Vagina (tissue), 2 donors: Measurements from ENCODE around the gene ZCCHC14. TPM values are rescaled to one million over a fixed set of nuclear protein-coding genes. Genes with fewer than 3 reads are reported as not detected.

Experiments used
- DNase-seq, 2 donors: peaks; one replicate each; pipeline ENCODE4 v3.0.0-alpha.2; 2017; ENCODE audit errors: extremely low spot score in 2 of 2
- H3K27ac ChIP-seq: fragments of 200-600 bp; sonication (generic); one replicate; pipeline ENCODE4 v1.5.1; 2019
- H3K27me3 ChIP-seq: fragments of 200-600 bp; sonication (generic); one replicate; pipeline ENCODE4 v1.5.1; 2019
- H3K36me3 ChIP-seq, 2 donors: fragments of 200-600 bp; sonication (generic); one replicate each; pipeline ENCODE4 v1.5.1; 2017 to 2019
- H3K4me1 ChIP-seq: fragments of 200-600 bp; sonication (generic); one replicate; pipeline ENCODE4 v1.5.1; 2019
- H3K4me3 ChIP-seq, 2 donors: fragments of 200-600 bp; sonication (generic); 1 replicate in 1 of 2; 2 replicates in 1 of 2; pipeline ENCODE4 v1.5.1; 2016 to 2019
- H3K9me3 ChIP-seq: fragments of 200-600 bp; sonication (generic); one replicate; pipeline ENCODE4 v1.5.1; 2019
- CTCF ChIP-seq, 3 experiments: fragments of 450-650 bp in 2 of 3; fragments of 200-600 bp in 1 of 3; sonication (generic) in 1 of 3; IDR thresholded peaks; one replicate each; pipeline ENCODE4 v1.5.1; 2017 to 2019; ENCODE audit warnings: antibody characterized with exemption in 3 of 3, mild to moderate bottlenecking in 2 of 3, moderate library complexity in 2 of 3
- POLR2A ChIP-seq, 2 donors: fragments of 450-650 bp; IDR thresholded peaks; one replicate each; pipeline ENCODE4 v1.6.1; 2017; ENCODE audit warnings: antibody characterized with exemption in 2 of 2, mild to moderate bottlenecking in 2 of 2, moderate library complexity in 2 of 2
- POLR2AphosphoS5 ChIP-seq, 2 donors: sonication (generic); formaldehyde crosslinking; IDR thresholded peaks; one replicate each; pipeline ENCODE4 v1.9.0; 2017; ENCODE audit warnings: antibody characterized with exemption in 2 of 2, mild to moderate bottlenecking in 2 of 2, low read depth in 1 of 2; ENCODE audit not compliant: insufficient read depth in 1 of 2
- intact Hi-C: fragments of 100-400 bp; cut with DNase I; formaldehyde crosslinking; loops from one replicate; pipeline ENCODE4 v1.15.1; 2023
- total RNA-seq: library from RNA; depleted of rRNA; stranded (reverse); fragments of >200 nt; gene quantifications from one replicate; pipeline ENCODE4 v1.2.3, GENCODE V29; 2016

Gene ZCCHC14
- total RNA-seq, 1 donor from 2014 or later = 74.2 TPM

- Histone ChIP-seq H3K36me3 (no peaks in the 10 kb centered on the region), H3K4me3 (no peak overlapping the region), H3K27ac (no peak overlapping the region), H3K4me1 (peaks cover 11% of the 10 kb centered on the region), H3K9me3 (no peaks in the 10 kb centered on the region), H3K27me3 (no peaks in the 10 kb centered on the region)
- intact Hi-C loops = loop anchor here (10.0 kb wide), 1 partner anchor 107 kb away; no protein-coding TSS in a partner anchor
- DNase-seq = no peak
- no peak for TF ChIP-seq POLR2AphosphoS5 (IDR thresholded peaks at IDR 0.05; ENCODE audit: insufficient read depth in 1 of 2, low read depth in 1 of 2)
- TF ChIP-seq POLR2A (IDR thresholded peaks at IDR 0.05) = no peak
- TF ChIP-seq CTCF (IDR thresholded peaks at IDR 0.05) = no peak
Observed at GRCh38 chr16:87437911-87438610, 54.8 kb downstream of the ZCCHC14 start.

- no peak overlapping the region for H3K27ac ChIP-seq
- DNase-seq = no peak
- TF ChIP-seq CTCF (IDR thresholded peaks at IDR 0.05) = no peak
- TF ChIP-seq POLR2AphosphoS5 (IDR thresholded peaks at IDR 0.05; ENCODE audit: insufficient read depth in 1 of 2, low read depth in 1 of 2) = no peak
- TF ChIP-seq POLR2A (IDR thresholded peaks at IDR 0.05) = no peak
- H3K27me3 ChIP-seq = no peaks in the 10 kb centered on the region
- no peak overlapping the region for H3K4me3 ChIP-seq
- peaks cover 16% of the 10 kb centered on the region for H3K4me1 ChIP-seq
- intact Hi-C loops = loop anchor here (10.0 kb wide), 1 partner anchor 107 kb away; no protein-coding TSS in a partner anchor
- no peaks in the 10 kb centered on the region for H3K9me3 ChIP-seq
- no peaks in the 10 kb centered on the region for H3K36me3 ChIP-seq
Observed at GRCh38 chr16:87437327-87437726, 55.5 kb downstream of the ZCCHC14 start.

- no peaks in the 10 kb centered on the region for H3K27me3 ChIP-seq
- no peak for DNase-seq
- TF ChIP-seq POLR2AphosphoS5 (IDR thresholded peaks at IDR 0.05; ENCODE audit: insufficient read depth in 1 of 2, low read depth in 1 of 2) (peak in 1 of 2 donors; percentile 42), CTCF (IDR thresholded peaks at IDR 0.05) (no peak)
- peaks cover 23% of the 10 kb centered on the region for H3K4me1 ChIP-seq
- no peak overlapping the region for H3K4me3 ChIP-seq
- intact Hi-C loops = loop anchor here (10.0 kb wide), 1 partner anchor 108 kb away; no protein-coding TSS in a partner anchor
- H3K9me3 ChIP-seq = no peaks in the 10 kb centered on the region
- H3K27ac ChIP-seq = peak overlapping the region; percentile 35
- peaks cover 0 to 3% of the 10 kb centered on the region in 2 donors for H3K36me3 ChIP-seq
Observed at GRCh38 chr16:87436225-87437172, 56.3 kb downstream of the ZCCHC14 start.

GRCh38 chr16:87435372-87436224 is 57.2 kb downstream of the ZCCHC14 start:
- H3K27me3 ChIP-seq = no peaks in the 10 kb centered on the region
- peaks cover 25% of the 10 kb centered on the region for H3K4me1 ChIP-seq
- DNase-seq = no peak
- TF ChIP-seq POLR2A (IDR thresholded peaks at IDR 0.05) = no peak
- TF ChIP-seq POLR2AphosphoS5 (IDR thresholded peaks at IDR 0.05; ENCODE audit: insufficient read depth in 1 of 2, low read depth in 1 of 2) = peak; percentile 30 to 80
- TF ChIP-seq CTCF (IDR thresholded peaks at IDR 0.05) = no peak
- H3K4me3 ChIP-seq = no peak overlapping the region
- H3K27ac ChIP-seq = peak overlapping the region; percentile 35
- intact Hi-C loops = loop anchor here (10.0 kb wide), 1 partner anchor 109 kb away; no protein-coding TSS in a partner anchor
- no peaks in the 10 kb centered on the region for H3K9me3 ChIP-seq
- H3K36me3 ChIP-seq = peaks cover 0 to 4% of the 10 kb centered on the region in 2 donors
